Psoas muscle (tissue), 8 donors: ENCODE measurements around the gene OR4Q2. TPM values are rescaled to one million over a fixed set of nuclear protein-coding genes. Genes with fewer than 3 reads are reported as not detected.
"Not testable (repeated sequence)": the region's sequence is repeated elsewhere in the genome, so short reads cannot be mapped to it uniquely, and the experiment has no call there.

Experiments used
- ATAC-seq, 4 donors: fragments of 200-7000 bp; cut with Tn5 transposase; one replicate each; pipeline ENCODE4 v1.9.1; 2020; ENCODE audit warnings: moderate library complexity in 3 of 4, mild to moderate bottlenecking in 2 of 4
- DNase-seq, 2 donors: peaks; one replicate each; pipeline ENCODE4 v3.0.0-alpha.2; 2020
- H3K27ac ChIP-seq: fragments of 200-600 bp; one replicate; pipeline ENCODE4 v1.8.0; 2022
- H3K27me3 ChIP-seq, 3 donors: fragments of 200-600 bp in 1 of 3; one replicate each; pipeline versions ENCODE4 v1.6.1 to v1.8.0; 2013 to 2022; ENCODE audit warnings: low read length in 2 of 3, mild to moderate bottlenecking in 2 of 3, moderate library complexity in 1 of 3; ENCODE audit not compliant: insufficient read depth in 3 of 3
- H3K36me3 ChIP-seq, 2 donors: fragments of 200-600 bp in 1 of 2; one replicate each; pipeline versions ENCODE4 v1.6.1 to v1.8.0; 2013 to 2022; ENCODE audit warnings: low read depth in 1 of 2, mild to moderate bottlenecking in 1 of 2, moderate library complexity in 1 of 2; ENCODE audit not compliant: insufficient read depth in 1 of 2
- H3K4me1 ChIP-seq: fragments of 200-600 bp; one replicate; pipeline ENCODE4 v1.8.0; 2022
- H3K4me3 ChIP-seq: fragments of 200-600 bp; one replicate; pipeline ENCODE4 v1.8.0; 2022; ENCODE audit warnings: mild to moderate bottlenecking
- H3K9me3 ChIP-seq: fragments of 200-600 bp; one replicate; pipeline ENCODE4 v1.8.0; 2022
- CTCF ChIP-seq: fragments of 200-600 bp; IDR thresholded peaks from one replicate; pipeline ENCODE4 v1.8.0; 2022; ENCODE audit warnings: antibody characterized with exemption
- WGBS, 3 donors: extraction: QIAGEN DNeasy Blood & Tissue Kit; methylation state at CpG; one replicate each; pipeline versions ENCODE4 v1.1.6 to v1.1.7; 2013; 5-methylcytosine and 5-hydroxymethylcytosine counted together
- intact Hi-C, 2 donors: fragments of 100-400 bp; cut with DNase I; formaldehyde crosslinking; loops; one replicate each; pipeline versions ENCODE4 v1.11.0 to v1.14.2; 2022
- long read RNA-seq, 2 donors: library from polyadenylated mRNA; unstranded; transcript quantifications; one replicate each; pipeline ENCODE4 v2.0.0, GENCODE V29; 2021
- polyA plus RNA-seq, 3 donors: library from polyadenylated mRNA; stranded (reverse); fragments of 200-250 nt; gene quantifications; one replicate each; pipeline ENCODE4 v1.2.3, GENCODE V29; 2013
- total RNA-seq, 4 donors: library from RNA; stranded (reverse); fragmentation: NEBNext Ultra II Directional in 2 of 4; extraction: Animal tissue kit (Norgen Biotek cat#: 25700) in 2 of 4; gene quantifications; one replicate each; pipeline versions ENCODE4 v1.2.1 to v1.2.4, GENCODE V29; 2021 to 2023
- donor health status: healthy with polysubstance abuse.
- donor health status: DM: no; HTN: no; CAD: no; lungs with moderate emphysema.
- donor health status: Bipolar disorder and iron deficiency.
- donor health status: healthy.
- donor health status: DM: yes; HTN: yes; CAD: no.
- donor health status: DM: no; HTN: no; CAD: no.
- donor health status: DM: no; HTN: no; CAD: no.
- donor health status: DM: yes; HTN: yes; CAD: no.

OR4Q2 gene
- total RNA-seq (not detected), polyA plus RNA-seq (not detected)
- long read RNA-seq, donor 1, result 0 reads
- long read RNA-seq, donor 2, result 0 reads

GRCh38 chr14:20001863-20002262 lies at the start of gene OR4Q2:
Gene OR4Q2 (plus strand): TSS chr14:20002163.
- Histone ChIP-seq H3K27ac (no peak within 1 kb of the TSS), H3K4me1 (no peaks in the 10 kb centered on the region), H3K4me3 (no peak within 1 kb of the TSS), H3K9me3 (no peaks in the 10 kb centered on the region), H3K36me3 (no peaks in the 10 kb centered on the region), H3K27me3 (no peaks in the 10 kb centered on the region)
- TF ChIP-seq CTCF, result no peak
- no peak for ATAC-seq
- DNase-seq, result no peak
- intact Hi-C loops, result no loop called here

GRCh38 chr14:19969735-19970134 lies 32.2 kb upstream of the OR4Q2 start:
- H3K36me3 ChIP-seq, DNase-seq, intact Hi-C loops, H3K27ac ChIP-seq, H3K4me1 ChIP-seq, H3K9me3 ChIP-seq, H3K4me3 ChIP-seq, H3K27me3 ChIP-seq, ATAC-seq: not testable (repeated sequence)
- 53 to 70% (median 66%) methylated on average over 2 of the region's 2 CpGs for WGBS, 3 donors

- DNase-seq, result no peak
- Histone ChIP-seq H3K4me3 (no peak overlapping the region), H3K27me3 (no peaks in the 10 kb centered on the region), H3K4me1 (no peaks in the 10 kb centered on the region), H3K27ac (no peak overlapping the region), H3K36me3 (no peaks in the 10 kb centered on the region), H3K9me3 (no peaks in the 10 kb centered on the region)
- ATAC-seq, result no peak
- intact Hi-C loops, result no loop called here
- WGBS, 3 donors, result 71 to 73% (median 71%) methylated on average over 1 of the region's 1 CpG
- TF ChIP-seq CTCF, result no peak
These were observed 27.1 kb upstream of the OR4Q2 start for GRCh38 chr14:19974844-19975243.

- no peak for ATAC-seq
- WGBS, 3 donors, result 93 to 95% (median 94%) methylated on average over 3 of the region's 3 CpGs
- H3K27ac ChIP-seq, result no peak within 1 kb of the TSS
- TF ChIP-seq CTCF, result no peak
- intact Hi-C loops, result no loop called here
- no peaks in the 10 kb centered on the region for H3K27me3 ChIP-seq
- H3K4me3 ChIP-seq, result no peak within 1 kb of the TSS
- no peaks in the 10 kb centered on the region for H3K4me1 ChIP-seq
- DNase-seq, result no peak
- no peaks in the 10 kb centered on the region for H3K9me3 ChIP-seq
- no peaks in the 10 kb centered on the region for H3K36me3 ChIP-seq
These were observed 26.7 kb upstream of the OR4Q2 start, which contains the start of gene OR4K15 for GRCh38 chr14:19975291-19975690. Gene OR4K15 (plus strand): TSS chr14:19975591. CDS start chr14:19975591, 0 bp downstream.

- ATAC-seq (no peak), DNase-seq (no peak)
- TF ChIP-seq CTCF, result no peak
- H3K27ac ChIP-seq, result no peak overlapping the region
- no peaks in the 10 kb centered on the region for H3K36me3 ChIP-seq
- no peaks in the 10 kb centered on the region for H3K9me3 ChIP-seq
- no peak overlapping the region for H3K4me3 ChIP-seq
- WGBS, 3 donors, result 49 to 65% (median 53%) methylated on average over 2 of the region's 2 CpGs
- H3K27me3 ChIP-seq, result no peaks in the 10 kb centered on the region
- no peaks in the 10 kb centered on the region for H3K4me1 ChIP-seq
- intact Hi-C loops, result no loop called here
These were observed 8.5 kb upstream of the OR4Q2 start for GRCh38 chr14:19993438-19993837.
